Activated CD8-positive, alpha-beta memory T cell treated with anti-CD3 and anti-CD28 coated beads, Interleukin-2, amount 10 ng/mL, durations not matched to agents 7 days and 5 days (primary cell): Measurements from ENCODE around the gene C2orf66. TPM values are rescaled to one million over a fixed set of nuclear protein-coding genes. Genes with fewer than 3 reads are reported as not detected.

Experiments
- ATAC-seq: fragments of 150-1000 bp; cut with Tn5 transposase; one replicate; pipeline ENCODE4 v1.10.0; 2021; ENCODE audit warnings: moderate library complexity
- CTCF ChIA-PET: fragments of 350-600 bp; sonication (Branson Sonifier 250); formaldehyde crosslinking; loops from one replicate; lab custom pipeline; 2021; ENCODE audit warnings: antibody characterized with exemption; lab: Charles Lee
- DNase-seq: peaks from one replicate; pipeline ENCODE4 v3.0.0-alpha.2; 2020
- H3K27ac Mint-ChIP-seq: one replicate; pipeline ENCODE4 v1.8.0; 2021; ENCODE audit warnings: mild to moderate bottlenecking, mixed read lengths
- H3K27me3 Mint-ChIP-seq: one replicate; pipeline ENCODE4 v1.8.0; 2021; ENCODE audit warnings: mixed read lengths
- H3K36me3 Mint-ChIP-seq: one replicate; pipeline ENCODE4 v1.8.0; 2021; ENCODE audit warnings: mild to moderate bottlenecking, mixed read lengths
- H3K4me1 Mint-ChIP-seq: one replicate; pipeline ENCODE4 v1.8.0; 2021; ENCODE audit warnings: mixed read lengths
- H3K4me3 Mint-ChIP-seq: one replicate; pipeline ENCODE4 v1.8.0; 2021; ENCODE audit warnings: mild to moderate bottlenecking, moderate library complexity, mixed read lengths
- H3K9me3 Mint-ChIP-seq: one replicate; pipeline ENCODE4 v1.8.0; 2022; ENCODE audit warnings: low read depth, mixed read lengths
- total RNA-seq, 2 experiments: library from RNA; stranded (reverse); gene quantifications; one replicate each; pipeline ENCODE4 v1.2.3, GENCODE V29; 2021

C2orf66 gene
- total RNA-seq, 2 experiments from 2014 or later, result 0.16 TPM; not detected in 1

DNA sequence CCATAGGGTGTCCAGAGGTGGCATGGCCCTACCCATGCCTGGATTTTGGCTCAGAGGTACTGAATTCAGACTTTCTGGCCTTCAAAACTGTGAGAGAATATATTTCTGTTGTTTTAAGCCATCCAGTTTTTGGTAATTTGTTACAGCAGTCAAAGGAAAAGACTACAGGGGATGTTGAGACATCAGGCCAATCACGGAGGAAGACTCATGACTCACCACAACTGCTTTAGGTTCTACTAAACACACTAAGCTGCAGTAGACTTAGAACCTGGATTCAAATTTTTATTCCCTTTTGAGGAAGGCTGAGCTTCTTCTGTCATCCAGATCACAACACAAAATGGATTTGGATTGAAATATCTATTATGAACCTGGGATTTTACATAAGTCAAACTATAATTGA, 12.0 kb upstream of the C2orf66 start:
- H3K27me3 Mint-ChIP-seq, result peaks cover 4% of the 10 kb centered on the region
- DNase-seq, result no peak
- CTCF ChIA-PET, result no interaction called here
- no peak for ATAC-seq
- no peak overlapping the region for H3K27ac Mint-ChIP-seq
- no peak overlapping the region for H3K4me3 Mint-ChIP-seq
- H3K4me1 Mint-ChIP-seq, result no peaks in the 10 kb centered on the region
- H3K36me3 Mint-ChIP-seq, result peaks cover 11% of the 10 kb centered on the region
- peaks cover 3% of the 10 kb centered on the region for H3K9me3 Mint-ChIP-seq

DNA sequence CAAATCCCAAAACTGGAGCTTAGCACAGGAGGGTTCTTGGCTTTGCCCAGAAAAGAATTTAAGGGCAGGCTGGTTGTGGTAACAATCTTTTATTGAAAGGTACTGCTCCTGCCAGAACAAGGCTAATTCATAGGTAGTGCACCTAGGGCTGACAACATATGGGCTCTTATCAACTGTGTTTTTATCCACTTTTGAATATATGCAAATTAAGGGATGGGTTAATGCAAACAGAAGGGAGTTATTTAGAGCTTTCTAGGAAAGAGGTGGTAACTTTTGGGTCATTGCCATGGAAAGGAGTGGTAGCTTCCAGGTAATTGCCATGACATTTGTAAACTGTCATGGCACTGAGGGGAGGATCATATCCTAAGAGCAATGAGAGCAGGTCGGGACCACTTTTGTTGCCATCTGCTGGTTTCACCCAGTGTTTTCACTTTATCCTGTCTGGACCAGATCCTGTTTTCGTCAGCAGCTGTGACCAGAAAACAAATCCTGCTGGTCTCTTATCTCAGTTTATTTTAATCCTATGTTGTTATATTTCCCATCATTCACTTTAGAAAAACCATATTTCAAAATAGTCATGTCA, 981 bp downstream of the C2orf66 start:
- Mint-ChIP-seq H3K4me3 (no peak overlapping the region), H3K9me3 (no peaks in the 10 kb centered on the region), H3K4me1 (no peaks in the 10 kb centered on the region), H3K27ac (no peak overlapping the region), H3K27me3 (peaks cover 45% of the 10 kb centered on the region), H3K36me3 (no peaks in the 10 kb centered on the region)
- CTCF ChIA-PET, result interaction anchor here (1.3 kb wide), 1 partner anchor 9 kb away, joined by 4 read pairs; the partner anchor contains the start of gene GTF3C3
- ATAC-seq (no peak), DNase-seq (no peak)

DNA sequence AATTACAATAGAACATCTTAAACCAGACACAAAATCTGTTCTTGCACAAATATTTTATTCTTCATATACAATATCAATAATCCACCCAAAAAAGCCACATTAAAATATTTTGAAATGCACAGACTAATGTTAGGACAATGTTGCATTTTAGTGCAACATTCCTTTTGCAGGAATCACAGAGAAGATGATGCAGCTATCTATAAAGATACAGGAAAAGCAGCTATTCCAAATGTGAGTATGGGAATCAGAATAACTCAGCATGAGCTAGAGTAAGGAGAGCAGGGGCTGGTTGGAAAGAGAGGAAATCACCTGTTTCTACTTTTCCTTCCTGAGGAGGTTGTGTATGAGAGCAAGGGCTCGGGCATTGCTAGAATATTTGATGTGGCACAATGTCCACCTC, 4.8 kb downstream of the C2orf66 start:
- H3K4me3 Mint-ChIP-seq, result no peak overlapping the region
- CTCF ChIA-PET, result no interaction called here
- peaks cover 1% of the 10 kb centered on the region for H3K36me3 Mint-ChIP-seq
- H3K27ac Mint-ChIP-seq, result no peak overlapping the region
- peaks cover 7% of the 10 kb centered on the region for H3K4me1 Mint-ChIP-seq
- ATAC-seq, result no peak
- H3K27me3 Mint-ChIP-seq, result peaks cover 21% of the 10 kb centered on the region
- no peaks in the 10 kb centered on the region for H3K9me3 Mint-ChIP-seq
- DNase-seq, result no peak

DNA sequence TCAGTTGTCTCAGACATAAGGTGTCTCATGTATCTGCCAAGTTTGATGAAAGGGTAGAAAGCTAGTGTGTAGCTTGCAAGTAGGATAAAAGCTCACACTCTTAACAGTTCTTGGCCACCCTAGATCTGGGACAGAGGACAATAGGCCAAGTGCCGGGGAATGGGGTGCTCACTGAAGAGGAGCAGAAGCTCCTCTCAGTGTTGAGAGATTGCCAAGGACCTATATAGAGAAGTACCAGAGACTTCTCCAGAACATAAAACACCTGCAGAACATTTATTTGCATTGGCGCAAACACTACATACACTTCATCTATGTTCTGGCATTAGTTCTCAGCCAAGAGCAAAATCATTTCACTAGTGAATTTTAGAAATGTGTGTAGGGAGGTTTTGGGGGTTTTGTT, 6.8 kb downstream of the C2orf66 start:
- peaks cover 9% of the 10 kb centered on the region for H3K27me3 Mint-ChIP-seq

DNA sequence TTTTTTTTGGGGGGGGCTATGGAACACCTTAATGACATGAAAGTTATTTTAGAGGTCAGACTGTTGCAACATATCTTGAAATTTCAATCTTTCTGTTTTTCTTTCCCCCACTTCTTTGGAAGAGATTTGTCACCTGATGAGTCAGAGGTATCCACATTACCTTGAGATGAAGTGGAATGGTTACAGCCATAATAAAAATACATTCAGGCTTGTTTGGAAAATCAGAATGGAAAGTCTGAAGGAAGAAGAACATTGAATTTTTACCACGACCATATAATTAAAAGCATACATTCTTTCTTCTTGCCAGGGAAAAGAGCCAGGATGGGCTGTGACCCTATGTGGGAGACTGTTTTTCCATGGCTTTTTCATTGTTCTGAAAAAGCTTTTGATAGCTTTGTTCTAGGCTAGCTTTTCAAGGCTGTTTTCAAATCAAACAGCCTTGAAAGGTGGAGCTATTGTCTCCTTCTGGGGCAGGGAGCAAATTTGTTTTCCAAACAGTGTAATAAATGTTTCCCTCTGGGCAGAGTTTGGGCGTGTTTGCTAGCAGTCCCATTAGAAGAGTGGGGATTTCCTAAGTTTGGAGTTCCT, 7.4 kb downstream of the C2orf66 start:
- Mint-ChIP-seq H3K4me3 (no peak overlapping the region), H3K27me3 (peaks cover 9% of the 10 kb centered on the region), H3K9me3 (no peaks in the 10 kb centered on the region), H3K27ac (no peak overlapping the region), H3K36me3 (peaks cover 8% of the 10 kb centered on the region), H3K4me1 (peaks cover 24% of the 10 kb centered on the region)
- ATAC-seq (no peak), DNase-seq (no peak)
- CTCF ChIA-PET, result no interaction called here

More for the DNA sequence above, 6.8 kb downstream of the C2orf66 start:
- CTCF ChIA-PET, result no interaction called here
- DNase-seq (no peak), ATAC-seq (no peak)
- Mint-ChIP-seq H3K27ac (no peak overlapping the region), H3K36me3 (peaks cover 3% of the 10 kb centered on the region), H3K4me1 (peaks cover 18% of the 10 kb centered on the region), H3K4me3 (no peak overlapping the region), H3K9me3 (no peaks in the 10 kb centered on the region)

DNA sequence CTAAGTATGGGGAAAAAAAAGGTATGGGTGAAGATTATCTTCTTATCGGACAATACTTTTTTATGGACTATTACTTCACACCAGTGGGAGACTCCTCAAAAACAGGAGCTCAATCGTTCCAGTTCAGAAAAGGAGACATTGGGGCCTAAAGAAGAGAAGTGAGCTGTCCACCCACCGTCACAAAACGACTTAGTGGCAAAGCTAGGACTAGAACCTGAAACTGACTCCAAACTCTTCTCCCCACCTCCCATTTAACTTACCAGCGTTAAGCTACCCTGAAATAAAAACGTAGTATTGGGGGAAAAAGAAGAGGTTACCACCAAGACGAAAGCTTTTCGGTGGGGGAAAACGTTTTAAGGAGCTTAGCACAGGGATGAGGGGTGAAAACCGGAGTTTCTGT, 10.2 kb downstream of the C2orf66 start:
- Mint-ChIP-seq H3K36me3 (peaks cover 20% of the 10 kb centered on the region), H3K9me3 (no peaks in the 10 kb centered on the region), H3K27ac (peak overlapping the region; percentile 91), H3K27me3 (peaks cover 2% of the 10 kb centered on the region), H3K4me3 (peak overlapping the region; percentile 85), H3K4me1 (peaks cover 33% of the 10 kb centered on the region)
- no peak for DNase-seq
- CTCF ChIA-PET, result interaction anchor here (0.7 to 2.0 kb wide), 5 partner anchors 9 to 142 kb away, joined by 3 to 6 read pairs (median 4); partner anchors contain the start of gene C2orf66
- peak; percentile 2 for ATAC-seq

DNA sequence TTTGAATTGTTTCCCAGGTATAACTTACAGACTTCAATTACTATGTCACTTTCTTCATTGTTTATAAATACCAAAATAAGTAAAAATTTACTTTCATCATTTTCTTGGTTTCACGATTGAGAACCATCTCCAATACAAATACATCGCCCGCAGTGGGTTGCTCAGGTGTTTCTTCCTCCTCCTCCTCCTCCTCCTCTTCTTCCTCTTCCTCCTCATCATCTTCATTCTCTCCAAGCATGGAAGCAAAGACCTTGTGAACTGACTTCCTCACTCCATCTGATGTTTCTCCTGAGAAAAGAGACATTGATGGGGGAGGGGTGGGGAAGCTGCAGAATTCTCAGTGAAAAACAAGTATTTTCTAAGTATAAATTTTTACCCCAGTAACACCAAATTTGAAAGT, 16.3 kb downstream of the C2orf66 start:
- H3K9me3 Mint-ChIP-seq, result no peaks in the 10 kb centered on the region
- H3K4me3 Mint-ChIP-seq, result no peak overlapping the region
- H3K27ac Mint-ChIP-seq, result no peak overlapping the region
- H3K36me3 Mint-ChIP-seq, result peaks cover 56% of the 10 kb centered on the region
- CTCF ChIA-PET, result no interaction called here
- H3K4me1 Mint-ChIP-seq, result peaks cover 19% of the 10 kb centered on the region
- ATAC-seq (no peak), DNase-seq (no peak)
- no peaks in the 10 kb centered on the region for H3K27me3 Mint-ChIP-seq

DNA sequence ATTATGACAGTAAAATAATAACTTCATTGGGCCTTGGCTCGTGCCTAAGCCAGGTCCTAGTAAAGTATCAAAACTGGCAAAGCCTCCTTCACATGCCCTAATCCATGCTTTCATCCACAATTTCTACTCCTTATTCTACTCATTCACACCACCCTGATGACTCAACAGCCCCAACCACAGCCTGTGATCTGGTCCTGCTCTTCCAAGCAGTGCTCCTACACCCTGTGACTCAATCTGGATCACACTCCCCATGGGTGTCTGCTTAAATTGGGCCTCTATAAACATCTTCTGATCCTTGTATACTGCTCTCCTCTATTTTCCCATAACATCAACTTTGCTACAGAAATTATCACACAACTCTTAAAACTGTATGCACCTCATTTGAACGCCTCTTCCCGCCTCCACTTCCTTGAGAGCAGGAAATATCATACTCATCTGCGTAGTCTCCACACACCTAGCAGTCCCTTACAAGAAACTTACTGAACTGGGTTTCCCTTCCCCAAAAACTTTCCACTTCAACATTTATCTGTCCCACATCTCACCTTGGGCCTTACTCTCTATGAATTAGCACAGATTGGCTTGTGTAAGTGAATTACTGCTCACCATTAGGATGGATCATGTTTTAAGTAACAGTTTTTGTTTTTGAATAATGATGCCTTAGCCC, 25.6 kb downstream of the C2orf66 start:
- H3K4me3 Mint-ChIP-seq, result no peak overlapping the region
- peaks cover 41% of the 10 kb centered on the region for H3K36me3 Mint-ChIP-seq
- no peaks in the 10 kb centered on the region for H3K27me3 Mint-ChIP-seq
- ATAC-seq, result peak; percentile 42
- no peaks in the 10 kb centered on the region for H3K9me3 Mint-ChIP-seq
- CTCF ChIA-PET, result no interaction called here
- no peak for DNase-seq
- H3K27ac Mint-ChIP-seq, result peak overlapping the region; percentile 52
- H3K4me1 Mint-ChIP-seq, result peaks cover 11% of the 10 kb centered on the region

DNA sequence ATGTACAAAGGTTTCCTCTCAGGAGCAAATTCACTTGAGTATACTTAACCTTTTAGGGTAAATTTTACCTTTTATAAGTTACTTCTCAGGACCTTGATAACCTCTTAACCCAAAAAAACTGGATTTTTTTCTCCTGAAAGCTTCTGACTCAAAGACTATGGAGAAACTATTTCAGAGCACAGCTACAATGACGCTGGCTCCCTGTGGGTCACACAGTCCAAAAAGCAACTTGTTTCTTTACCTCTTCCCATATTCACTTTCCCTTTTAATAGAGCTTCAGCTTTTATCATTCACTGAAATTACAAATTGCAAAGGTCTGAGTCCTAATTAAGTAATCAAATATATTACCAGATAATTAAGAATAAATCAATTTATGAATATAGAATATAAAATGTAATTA, 42.1 kb downstream of the C2orf66 start:
- ATAC-seq, result no peak
- H3K27ac Mint-ChIP-seq, result no peak overlapping the region
- CTCF ChIA-PET, result interaction anchor here (0.5 to 1.9 kb wide), 3 partner anchors 16 to 485 kb away, joined by 3 to 13 read pairs (median 3); no protein-coding TSS in a partner anchor

DNA sequence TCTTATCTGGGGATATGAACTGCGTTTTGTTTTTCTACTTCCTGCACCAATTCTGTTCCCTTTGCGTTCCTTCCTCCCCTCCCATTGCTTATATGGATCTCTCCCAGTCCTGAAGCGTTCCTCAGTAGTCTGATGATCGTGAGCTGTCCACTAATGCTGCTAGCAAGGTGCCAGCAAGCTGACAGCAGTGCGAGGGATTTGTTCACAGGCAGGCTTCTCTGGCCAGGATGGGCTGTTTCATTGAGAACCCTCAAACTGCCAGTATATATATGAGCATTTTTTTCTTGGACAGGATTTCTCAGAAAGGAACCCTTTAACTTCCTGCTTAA, 49.8 kb downstream of the C2orf66 start:
- H3K4me3 Mint-ChIP-seq, result no peak overlapping the region
- CTCF ChIA-PET, result no interaction called here
- H3K27ac Mint-ChIP-seq, result no peak overlapping the region
- H3K9me3 Mint-ChIP-seq, result peaks cover 6% of the 10 kb centered on the region
- no peaks in the 10 kb centered on the region for H3K27me3 Mint-ChIP-seq
- DNase-seq (no peak), ATAC-seq (no peak)
- H3K36me3 Mint-ChIP-seq, result peaks cover 44% of the 10 kb centered on the region
- H3K4me1 Mint-ChIP-seq, result peaks cover 2% of the 10 kb centered on the region

More for the DNA sequence above, 42.1 kb downstream of the C2orf66 start:
- DNase-seq, result no peak
- H3K9me3 Mint-ChIP-seq, result no peaks in the 10 kb centered on the region
- H3K36me3 Mint-ChIP-seq, result peaks cover 43% of the 10 kb centered on the region
- H3K4me3 Mint-ChIP-seq, result no peak overlapping the region
- no peaks in the 10 kb centered on the region for H3K4me1 Mint-ChIP-seq
- H3K27me3 Mint-ChIP-seq, result no peaks in the 10 kb centered on the region

DNA sequence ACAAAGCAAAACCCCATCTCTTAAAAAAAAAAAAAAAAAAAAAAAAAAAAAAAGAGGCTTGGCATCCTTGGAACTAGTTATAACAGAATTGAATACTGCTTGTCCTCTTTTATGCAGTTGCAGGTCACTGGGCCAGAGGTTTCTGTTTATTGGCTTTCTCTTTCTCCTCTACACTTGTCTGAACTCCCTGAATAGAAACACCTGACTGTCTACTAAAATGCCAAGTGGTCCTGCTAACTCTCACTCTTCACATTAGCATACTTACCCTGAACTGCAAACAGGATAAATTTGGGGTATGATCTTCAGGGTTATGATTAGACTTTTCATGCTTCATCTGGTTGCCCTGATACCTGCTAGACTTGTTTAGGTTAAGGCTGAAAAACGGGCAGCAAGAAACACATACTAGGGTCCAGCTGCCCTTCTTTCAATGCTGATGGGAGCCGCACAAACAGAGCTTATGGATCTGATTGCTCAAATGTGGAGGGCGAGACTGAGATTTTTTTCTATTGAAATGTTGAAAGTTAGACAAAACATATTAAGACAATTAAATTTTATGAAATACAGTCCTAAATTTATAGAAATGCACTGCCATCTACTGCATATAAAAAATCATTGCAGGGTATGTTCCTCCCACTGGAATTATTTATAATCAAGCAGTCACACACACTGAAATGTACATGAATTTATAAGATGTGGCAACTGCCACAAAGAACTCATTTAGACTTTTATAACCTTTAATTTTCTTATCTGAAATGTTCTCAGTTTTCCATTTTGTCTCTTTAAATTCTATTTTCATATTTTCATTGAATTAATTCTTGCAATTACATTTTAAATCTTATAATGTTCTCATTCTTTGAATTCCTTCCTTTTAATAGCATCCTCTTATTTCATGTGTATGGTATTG, 50.4 kb downstream of the C2orf66 start:
- H3K9me3 Mint-ChIP-seq, result peaks cover 10% of the 10 kb centered on the region
- peaks cover 2% of the 10 kb centered on the region for H3K4me1 Mint-ChIP-seq
- DNase-seq (no peak), ATAC-seq (no peak)
- H3K27ac Mint-ChIP-seq, result no peak overlapping the region
- no peak overlapping the region for H3K4me3 Mint-ChIP-seq
- H3K36me3 Mint-ChIP-seq, result peaks cover 47% of the 10 kb centered on the region
- no peaks in the 10 kb centered on the region for H3K27me3 Mint-ChIP-seq
- CTCF ChIA-PET, result interaction anchor here (1.2 kb wide), 1 partner anchor 12 kb away, joined by 3 read pairs; no protein-coding TSS in a partner anchor
